WTC11 (cell line): ENCODE results near the gene LRR1. TPM values are rescaled to one million over a fixed set of nuclear protein-coding genes. Genes with fewer than 3 reads are reported as not detected.

Source experiments
- ATAC-seq: fragments of 200-7000 bp; cut with Tn5 transposase; 2 replicates; pipeline ENCODE4 v1.10.0; 2021; ENCODE audit warnings: mild to moderate bottlenecking, moderate library complexity
- CTCF ChIA-PET: fragments of 300-600 bp; sonication (Branson Sonifier 250); formaldehyde crosslinking; loops from one replicate; lab custom pipeline; 2021; ENCODE audit warnings: antibody characterized with exemption; lab: Charles Lee
- POLR2A ChIA-PET: fragments of 350-600 bp; sonication (Branson Sonifier 250); formaldehyde crosslinking; loops from one replicate; lab custom pipeline; 2021; ENCODE audit warnings: antibody characterized with exemption; lab: Charles Lee
- DNase-seq: peaks from one replicate; pipeline ENCODE4 v3.0.0; 2021; ENCODE audit warnings: low spot score
- H3K27ac Mint-ChIP-seq: 2 replicates; pipeline ENCODE4 v1.8.0; 2021; ENCODE audit warnings: mixed read lengths
- H3K27me3 Mint-ChIP-seq: 2 replicates; pipeline ENCODE4 v1.8.0; 2021; ENCODE audit warnings: low read depth, mild to moderate bottlenecking, moderate library complexity, mixed read lengths
- H3K36me3 Mint-ChIP-seq: 2 replicates; pipeline ENCODE4 v1.8.0; 2021; ENCODE audit warnings: mixed read lengths
- H3K4me1 Mint-ChIP-seq: 2 replicates; pipeline ENCODE4 v1.8.0; 2022; ENCODE audit warnings: mixed read lengths
- H3K4me3 Mint-ChIP-seq: 2 replicates; pipeline ENCODE4 v1.8.0; 2021; ENCODE audit warnings: mild to moderate bottlenecking, moderate library complexity, mixed read lengths
- H3K9me3 Mint-ChIP-seq: 2 replicates; pipeline ENCODE4 v1.8.0; 2021; ENCODE audit warnings: mixed read lengths
- ATF1 ChIP-seq: sonication (generic); formaldehyde crosslinking; IDR thresholded peaks from 2 replicates; pipeline ENCODE4 v1.8.1; 2023; ENCODE audit warnings: mild to moderate bottlenecking, moderate library complexity, missing genetic modification reagents
- ATF2 ChIP-seq: sonication (generic); formaldehyde crosslinking; IDR thresholded peaks from 2 replicates; pipeline ENCODE4 v1.8.1; 2022; ENCODE audit warnings: low read depth, missing genetic modification reagents, borderline replicate concordance
- CBFB ChIP-seq: sonication (generic); formaldehyde crosslinking; IDR thresholded peaks from 2 replicates; pipeline ENCODE4 v1.8.1; 2022; ENCODE audit warnings: mild to moderate bottlenecking, low read depth, missing genetic modification reagents
- ESRRA ChIP-seq: sonication (generic); formaldehyde crosslinking; IDR thresholded peaks from 2 replicates; pipeline ENCODE4 v1.8.1; 2022; ENCODE audit warnings: mild to moderate bottlenecking, missing genetic modification reagents, borderline replicate concordance
- GABPB1 ChIP-seq: sonication (generic); formaldehyde crosslinking; IDR thresholded peaks from 2 replicates; pipeline ENCODE4 v1.8.1; 2023; ENCODE audit warnings: mild to moderate bottlenecking, missing genetic modification reagents
- GTF2I ChIP-seq: fragments of 250-450 bp; sonication (Bioruptor Pico); conservative IDR thresholded peaks from 2 replicates; pipeline ENCODE4 v1.4.0; 2021; ENCODE audit warnings: mild to moderate bottlenecking
- JUN ChIP-seq: sonication (generic); formaldehyde crosslinking; IDR thresholded peaks from 2 replicates; pipeline ENCODE4 v1.8.0; 2023; ENCODE audit warnings: mild to moderate bottlenecking, missing genetic modification reagents
- NR2C2 ChIP-seq: sonication (generic); formaldehyde crosslinking; IDR thresholded peaks from 2 replicates; pipeline ENCODE4 v1.8.0; 2022; ENCODE audit warnings: mild to moderate bottlenecking, missing genetic modification reagents
- PRDM15 ChIP-seq: sonication (generic); formaldehyde crosslinking; IDR thresholded peaks from 2 replicates; pipeline ENCODE4 v1.8.0; 2022; ENCODE audit warnings: missing genetic modification reagents
- RORB ChIP-seq: fragments of 250-450 bp; sonication (Bioruptor Pico); IDR thresholded peaks from 2 replicates; pipeline ENCODE4 v1.9.0; 2021; ENCODE audit warnings: mild to moderate bottlenecking
- SMAD3 ChIP-seq: sonication (generic); formaldehyde crosslinking; IDR thresholded peaks from 2 replicates; pipeline ENCODE4 v1.8.0; 2022; ENCODE audit warnings: missing genetic modification reagents, mild to moderate bottlenecking, borderline replicate concordance
- SOX15 ChIP-seq: fragments of 250-450 bp; sonication (Bioruptor Pico); IDR thresholded peaks from 2 replicates; pipeline ENCODE4 v1.9.0; 2021; ENCODE audit warnings: mild to moderate bottlenecking
- TCF7 ChIP-seq: sonication (generic); formaldehyde crosslinking; IDR thresholded peaks from 2 replicates; pipeline ENCODE4 v1.8.0; 2022; ENCODE audit warnings: mild to moderate bottlenecking, low read depth, missing genetic modification reagents, moderate library complexity
- USF1 ChIP-seq: sonication (generic); formaldehyde crosslinking; IDR thresholded peaks from 2 replicates; pipeline ENCODE4 v1.8.0; 2022; ENCODE audit warnings: mild to moderate bottlenecking, missing genetic modification reagents
- ZBTB21 ChIP-seq: sonication (generic); formaldehyde crosslinking; IDR thresholded peaks from 2 replicates; pipeline ENCODE4 v1.8.1; 2023; ENCODE audit warnings: mild to moderate bottlenecking, missing genetic modification reagents, borderline replicate concordance
- ZNF671 ChIP-seq: fragments of 250-450 bp; sonication (Bioruptor Pico); IDR thresholded peaks from 2 replicates; pipeline ENCODE4 v1.8.0; 2021; ENCODE audit warnings: mild to moderate bottlenecking
- total RNA-seq: library from RNA; stranded (reverse); gene quantifications from 3 replicates; pipeline ENCODE4 v1.2.3, GENCODE V29; 2021
- TF ChIP-seq, protein P1 (sequence below): fragments of 250-450 bp; sonication (Bioruptor Pico); IDR thresholded peaks from 2 replicates; pipeline ENCODE4 v1.9.0; 2021; ENCODE audit warnings: mild to moderate bottlenecking
- TF ChIP-seq, protein P2 (sequence below): sonication (generic); formaldehyde crosslinking; IDR thresholded peaks from 2 replicates; pipeline ENCODE4 v1.8.1; 2023; ENCODE audit warnings: mild to moderate bottlenecking, missing genetic modification reagents, moderate library complexity
- TF ChIP-seq, protein P3 (sequence below): fragments of 250-450 bp; sonication (Bioruptor Pico); IDR thresholded peaks from 2 replicates; pipeline ENCODE4 v2.1.2; 2022; ENCODE audit warnings: mild to moderate bottlenecking, moderate library complexity
- TF ChIP-seq, protein P4 (sequence below): sonication (generic); formaldehyde crosslinking; IDR thresholded peaks from 2 replicates; pipeline ENCODE4 v1.8.0; 2023; ENCODE audit warnings: missing genetic modification reagents

Gene LRR1
- total RNA-seq, 1 experiment from 2014 or later, result 42.6 TPM

DNA sequence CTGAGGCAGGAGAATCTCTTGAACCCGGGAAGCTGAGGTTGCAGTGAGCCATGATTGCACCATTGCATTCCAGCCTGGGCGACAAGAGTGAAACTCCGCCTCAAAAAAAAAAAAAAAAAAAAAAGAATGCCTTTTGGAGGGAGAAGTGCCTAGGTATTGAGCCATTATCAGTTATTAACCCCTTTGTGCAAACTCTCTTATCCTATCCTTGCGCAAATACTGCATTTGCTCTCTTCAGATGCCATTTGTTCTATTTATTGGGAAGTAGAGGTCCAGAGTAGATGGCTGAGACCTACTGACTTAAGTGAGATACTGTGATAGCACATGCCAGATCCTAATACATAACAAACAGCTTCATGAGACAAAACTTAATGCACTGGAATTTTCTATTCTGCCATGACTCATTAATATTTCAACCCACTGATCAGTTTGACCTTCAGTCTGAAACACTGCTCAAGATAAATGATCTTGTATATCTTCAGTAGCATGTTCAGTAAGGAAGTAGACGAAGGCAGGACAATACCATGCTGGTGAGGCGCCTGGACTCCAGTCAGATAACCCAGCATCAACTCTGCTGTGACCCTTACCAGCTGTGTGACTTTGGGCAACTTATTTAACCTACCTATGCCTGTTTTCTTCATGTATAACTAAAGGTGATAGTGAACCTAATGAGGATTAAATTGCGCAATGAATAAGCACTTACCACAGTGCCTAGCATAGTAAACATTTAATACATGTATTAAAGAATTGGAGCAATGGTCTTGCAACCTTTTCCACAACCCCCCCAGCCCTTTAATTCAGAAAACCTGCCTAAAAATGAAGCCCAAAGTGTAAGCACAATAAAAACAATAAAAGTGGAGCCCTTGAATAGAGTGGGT, 42.0 kb downstream of the LRR1 start:
- DNase-seq, result no peak
- Mint-ChIP-seq H3K27me3 (no peaks in the 10 kb centered on the region), H3K27ac (peak overlapping the region; percentile 19; the same call in 1 of the 2 replicates), H3K36me3 (peaks cover 31% of the 10 kb centered on the region), H3K4me1 (peaks cover 25% of the 10 kb centered on the region), H3K9me3 (no peaks in the 10 kb centered on the region), H3K4me3 (no peak overlapping the region)
- CTCF ChIA-PET, result no interaction called here
- POLR2A ChIA-PET, result interaction anchor here (0.7 kb wide), 1 partner anchor 10 kb away, joined by 5 read pairs; no protein-coding TSS in a partner anchor
- TF ChIP-seq PRDM15 (CRISPR knock-in tag) (no peak), RORB (CRISPR knock-in tag) (no peak), JUN (CRISPR knock-in tag) (no peak), SMAD3 (no peak), ZBTB21 (CRISPR knock-in tag) (no peak), ZNF671 (no peak), TCF7 (CRISPR knock-in tag) (no peak), ATF1 (no peak)
- TF ChIP-seq, protein P1, sequence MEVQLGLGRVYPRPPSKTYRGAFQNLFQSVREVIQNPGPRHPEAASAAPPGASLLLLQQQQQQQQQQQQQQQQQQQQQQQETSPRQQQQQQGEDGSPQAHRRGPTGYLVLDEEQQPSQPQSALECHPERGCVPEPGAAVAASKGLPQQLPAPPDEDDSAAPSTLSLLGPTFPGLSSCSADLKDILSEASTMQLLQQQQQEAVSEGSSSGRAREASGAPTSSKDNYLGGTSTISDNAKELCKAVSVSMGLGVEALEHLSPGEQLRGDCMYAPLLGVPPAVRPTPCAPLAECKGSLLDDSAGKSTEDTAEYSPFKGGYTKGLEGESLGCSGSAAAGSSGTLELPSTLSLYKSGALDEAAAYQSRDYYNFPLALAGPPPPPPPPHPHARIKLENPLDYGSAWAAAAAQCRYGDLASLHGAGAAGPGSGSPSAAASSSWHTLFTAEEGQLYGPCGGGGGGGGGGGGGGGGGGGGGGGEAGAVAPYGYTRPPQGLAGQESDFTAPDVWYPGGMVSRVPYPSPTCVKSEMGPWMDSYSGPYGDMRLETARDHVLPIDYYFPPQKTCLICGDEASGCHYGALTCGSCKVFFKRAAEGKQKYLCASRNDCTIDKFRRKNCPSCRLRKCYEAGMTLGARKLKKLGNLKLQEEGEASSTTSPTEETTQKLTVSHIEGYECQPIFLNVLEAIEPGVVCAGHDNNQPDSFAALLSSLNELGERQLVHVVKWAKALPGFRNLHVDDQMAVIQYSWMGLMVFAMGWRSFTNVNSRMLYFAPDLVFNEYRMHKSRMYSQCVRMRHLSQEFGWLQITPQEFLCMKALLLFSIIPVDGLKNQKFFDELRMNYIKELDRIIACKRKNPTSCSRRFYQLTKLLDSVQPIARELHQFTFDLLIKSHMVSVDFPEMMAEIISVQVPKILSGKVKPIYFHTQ (CRISPR knock-in tag), result no peak
- no peak for ATAC-seq

- CTCF ChIA-PET, result no interaction called here
- H3K9me3 Mint-ChIP-seq, result no peaks in the 10 kb centered on the region
- TF ChIP-seq GABPB1 (CRISPR knock-in tag) (peak; percentile 87), CBFB (CRISPR knock-in tag) (no peak)
- TF ChIP-seq, protein P2, sequence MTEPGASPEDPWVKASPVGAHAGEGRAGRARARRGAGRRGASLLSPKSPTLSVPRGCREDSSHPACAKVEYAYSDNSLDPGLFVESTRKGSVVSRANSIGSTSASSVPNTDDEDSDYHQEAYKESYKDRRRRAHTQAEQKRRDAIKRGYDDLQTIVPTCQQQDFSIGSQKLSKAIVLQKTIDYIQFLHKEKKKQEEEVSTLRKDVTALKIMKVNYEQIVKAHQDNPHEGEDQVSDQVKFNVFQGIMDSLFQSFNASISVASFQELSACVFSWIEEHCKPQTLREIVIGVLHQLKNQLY (CRISPR knock-in tag), result no peak
- H3K36me3 Mint-ChIP-seq, result peaks cover 29% of the 10 kb centered on the region
- ATAC-seq (peak; percentile 29), DNase-seq (no peak)
- no peak overlapping the region for H3K4me3 Mint-ChIP-seq
- H3K27ac Mint-ChIP-seq, result peak overlapping the region; percentile 68
- H3K27me3 Mint-ChIP-seq, result no peaks in the 10 kb centered on the region
- H3K4me1 Mint-ChIP-seq, result peaks cover 18% of the 10 kb centered on the region
- POLR2A ChIA-PET, result no interaction called here
Measured at GRCh38 chr14:49641697-49642129, 43.0 kb downstream of the LRR1 start.

DNA sequence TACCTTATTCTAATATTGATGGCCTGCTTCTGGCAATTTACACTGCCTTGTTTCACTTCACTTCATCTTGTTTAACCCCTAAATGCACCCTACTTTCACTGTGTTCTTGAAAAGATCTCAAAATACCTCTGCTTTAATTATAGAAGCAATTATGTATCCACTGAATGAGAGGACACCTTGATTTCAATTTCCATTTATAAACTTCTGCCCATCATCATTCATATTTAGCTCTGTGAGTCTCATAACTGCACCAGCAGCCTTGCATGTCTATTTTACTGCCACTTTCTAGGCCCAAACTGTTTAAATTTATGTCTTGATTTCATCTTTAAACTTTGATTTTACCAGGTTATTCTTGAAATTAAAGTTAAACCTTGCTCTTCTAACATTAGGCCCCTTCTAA, 43.4 kb downstream of the LRR1 start:
- ChIA-PET POLR2A (no interaction called here), CTCF (no interaction called here)
- ATAC-seq, result no peak
- no peak for DNase-seq
- no peaks in the 10 kb centered on the region for H3K9me3 Mint-ChIP-seq
- peak overlapping the region; percentile 68 for H3K27ac Mint-ChIP-seq
- H3K36me3 Mint-ChIP-seq, result peaks cover 28% of the 10 kb centered on the region
- H3K4me3 Mint-ChIP-seq, result no peak overlapping the region
- no peaks in the 10 kb centered on the region for H3K27me3 Mint-ChIP-seq
- H3K4me1 Mint-ChIP-seq, result peaks cover 14% of the 10 kb centered on the region
- TF ChIP-seq, protein P3, sequence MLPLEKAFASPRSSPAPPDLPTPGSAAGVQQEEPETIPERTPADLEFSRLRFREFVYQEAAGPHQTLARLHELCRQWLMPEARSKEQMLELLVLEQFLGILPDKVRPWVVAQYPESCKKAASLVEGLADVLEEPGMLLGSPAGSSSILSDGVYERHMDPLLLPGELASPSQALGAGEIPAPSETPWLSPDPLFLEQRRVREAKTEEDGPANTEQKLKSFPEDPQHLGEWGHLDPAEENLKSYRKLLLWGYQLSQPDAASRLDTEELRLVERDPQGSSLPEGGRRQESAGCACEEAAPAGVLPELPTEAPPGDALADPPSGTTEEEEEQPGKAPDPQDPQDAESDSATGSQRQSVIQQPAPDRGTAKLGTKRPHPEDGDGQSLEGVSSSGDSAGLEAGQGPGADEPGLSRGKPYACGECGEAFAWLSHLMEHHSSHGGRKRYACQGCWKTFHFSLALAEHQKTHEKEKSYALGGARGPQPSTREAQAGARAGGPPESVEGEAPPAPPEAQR (CRISPR knock-in tag), result no peak
- no peak for TF ChIP-seq USF1
- TF ChIP-seq, protein P4, sequence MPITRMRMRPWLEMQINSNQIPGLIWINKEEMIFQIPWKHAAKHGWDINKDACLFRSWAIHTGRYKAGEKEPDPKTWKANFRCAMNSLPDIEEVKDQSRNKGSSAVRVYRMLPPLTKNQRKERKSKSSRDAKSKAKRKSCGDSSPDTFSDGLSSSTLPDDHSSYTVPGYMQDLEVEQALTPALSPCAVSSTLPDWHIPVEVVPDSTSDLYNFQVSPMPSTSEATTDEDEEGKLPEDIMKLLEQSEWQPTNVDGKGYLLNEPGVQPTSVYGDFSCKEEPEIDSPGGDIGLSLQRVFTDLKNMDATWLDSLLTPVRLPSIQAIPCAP (CRISPR knock-in tag), result no peak
- TF ChIP-seq GTF2I (CRISPR knock-in tag), result no peak
- no peak for TF ChIP-seq ATF2 (CRISPR knock-in tag)
- no peak for TF ChIP-seq NR2C2 (CRISPR knock-in tag)
- no peak for TF ChIP-seq SOX15
- TF ChIP-seq ESRRA (CRISPR knock-in tag), result no peak
